Right atrium auricular region (tissue), 2 donors: ENCODE data around the gene PARVG. TPM values are rescaled to one million over a fixed set of nuclear protein-coding genes. Genes with fewer than 3 reads are reported as not detected.

ENCODE experiments used
- DNase-seq: peaks from one replicate; pipeline ENCODE4 v3.0.0-alpha.2; 2019; ENCODE audit warnings: low spot score
- H3K27ac ChIP-seq, 2 donors: fragments of 200-600 bp; sonication (generic); 1 replicate in 1 of 2; 2 replicates in 1 of 2; pipeline ENCODE4 v1.5.1; 2016 to 2019
- H3K27me3 ChIP-seq, 2 donors: fragments of 200-600 bp; sonication (generic); one replicate each; pipeline versions ENCODE4 v1.5.1 to v1.6.0; 2017 to 2019
- H3K36me3 ChIP-seq: fragments of 200-600 bp; sonication (generic); one replicate; pipeline ENCODE4 v1.5.1; 2016
- H3K4me1 ChIP-seq, 2 donors: fragments of 200-600 bp; sonication (generic); one replicate each; pipeline versions ENCODE4 v1.5.1 to v1.6.0; 2017 to 2019
- H3K4me3 ChIP-seq, 2 donors: fragments of 200-600 bp; sonication (generic); 1 replicate in 1 of 2; 2 replicates in 1 of 2; pipeline ENCODE4 v1.5.1; 2017 to 2019; ENCODE audit warnings: mild to moderate bottlenecking in 1 of 2, moderate library complexity in 1 of 2
- H3K9me3 ChIP-seq, 2 donors: fragments of 200-600 bp; sonication (generic); one replicate each; pipeline ENCODE4 v1.5.1; 2019
- total RNA-seq, 2 donors: library from RNA; depleted of rRNA; stranded (reverse); fragments of >200 nt; gene quantifications; one replicate each; pipeline ENCODE4 v1.1.0, GENCODE V29; 2016
- TF ChIP-seq, protein P1 (sequence below), 2 donors: fragments of 200-600 bp; sonication (generic); IDR thresholded peaks; one replicate each; pipeline ENCODE4 v1.5.1; 2019; ENCODE audit warnings: antibody characterized with exemption in 2 of 2

The PARVG gene
- total RNA-seq, 2 donors from 2014 or later = 2.1 to 7.2 TPM

DNA sequence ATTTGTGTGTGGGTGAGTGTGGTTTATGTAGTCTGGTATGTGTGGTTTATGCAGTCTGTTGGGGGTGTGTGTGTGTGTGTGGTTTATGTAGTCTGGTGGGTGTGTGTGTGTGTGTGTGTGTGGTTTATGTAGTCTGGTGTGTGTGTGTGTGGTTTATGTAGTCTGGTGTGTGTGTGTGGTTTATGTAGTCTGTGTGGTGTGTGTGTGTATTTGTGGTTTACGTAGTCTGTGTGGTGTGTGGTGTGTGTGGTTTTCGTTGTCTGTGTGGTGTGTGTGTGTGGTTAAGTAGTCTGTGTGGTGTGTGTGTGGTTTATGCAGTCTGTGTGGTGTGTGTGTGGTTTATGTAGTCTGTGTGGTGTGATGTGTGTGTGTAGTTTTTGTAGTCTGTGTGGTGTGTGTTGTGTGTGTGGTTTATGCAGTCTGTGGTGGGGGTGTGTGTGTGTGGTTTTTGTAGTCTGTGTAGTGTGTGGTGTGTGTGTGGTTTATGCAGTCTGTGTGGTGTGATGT, 26.2 kb upstream of the PARVG start:
- Histone ChIP-seq H3K4me3 (no peak overlapping the region), H3K27ac (no peak overlapping the region), H3K9me3 (no peaks in the 10 kb centered on the region), H3K27me3 (no peaks in the 10 kb centered on the region), H3K4me1 (no peaks in the 10 kb centered on the region), H3K36me3 (peaks cover 35% of the 10 kb centered on the region)
- DNase-seq = no peak
- TF ChIP-seq, protein P1, sequence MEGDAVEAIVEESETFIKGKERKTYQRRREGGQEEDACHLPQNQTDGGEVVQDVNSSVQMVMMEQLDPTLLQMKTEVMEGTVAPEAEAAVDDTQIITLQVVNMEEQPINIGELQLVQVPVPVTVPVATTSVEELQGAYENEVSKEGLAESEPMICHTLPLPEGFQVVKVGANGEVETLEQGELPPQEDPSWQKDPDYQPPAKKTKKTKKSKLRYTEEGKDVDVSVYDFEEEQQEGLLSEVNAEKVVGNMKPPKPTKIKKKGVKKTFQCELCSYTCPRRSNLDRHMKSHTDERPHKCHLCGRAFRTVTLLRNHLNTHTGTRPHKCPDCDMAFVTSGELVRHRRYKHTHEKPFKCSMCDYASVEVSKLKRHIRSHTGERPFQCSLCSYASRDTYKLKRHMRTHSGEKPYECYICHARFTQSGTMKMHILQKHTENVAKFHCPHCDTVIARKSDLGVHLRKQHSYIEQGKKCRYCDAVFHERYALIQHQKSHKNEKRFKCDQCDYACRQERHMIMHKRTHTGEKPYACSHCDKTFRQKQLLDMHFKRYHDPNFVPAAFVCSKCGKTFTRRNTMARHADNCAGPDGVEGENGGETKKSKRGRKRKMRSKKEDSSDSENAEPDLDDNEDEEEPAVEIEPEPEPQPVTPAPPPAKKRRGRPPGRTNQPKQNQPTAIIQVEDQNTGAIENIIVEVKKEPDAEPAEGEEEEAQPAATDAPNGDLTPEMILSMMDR (IDR thresholded peaks at IDR 0.05) = no peak

DNA sequence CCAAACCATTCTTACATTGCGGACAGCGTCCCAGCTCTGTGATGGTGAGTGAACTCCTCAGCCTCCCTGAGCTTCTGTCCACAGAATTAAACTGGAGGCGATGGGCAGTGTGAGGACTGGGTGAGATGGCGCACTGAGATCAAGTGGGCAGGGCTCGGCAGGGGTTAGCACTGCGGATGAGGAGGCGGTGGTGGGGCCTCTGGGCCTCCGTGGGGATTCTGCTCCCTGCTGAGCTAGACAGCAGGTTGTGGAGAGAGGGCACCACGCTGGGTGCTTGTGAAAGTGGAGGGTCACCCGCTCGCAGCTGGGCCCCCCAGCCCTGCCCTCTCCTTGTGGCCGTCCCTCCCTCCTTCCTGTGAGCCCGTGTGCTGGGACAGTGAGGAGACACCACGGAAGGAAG, 25.6 kb upstream of the PARVG start:
- H3K9me3 ChIP-seq = no peaks in the 10 kb centered on the region
- H3K27ac ChIP-seq = no peak overlapping the region
- no peak overlapping the region for H3K4me3 ChIP-seq
- DNase-seq = no peak
- peaks cover 39% of the 10 kb centered on the region for H3K36me3 ChIP-seq
- no peaks in the 10 kb centered on the region for H3K4me1 ChIP-seq
- TF ChIP-seq, protein P1 (IDR thresholded peaks at IDR 0.05) = no peak
- no peaks in the 10 kb centered on the region for H3K27me3 ChIP-seq

DNA sequence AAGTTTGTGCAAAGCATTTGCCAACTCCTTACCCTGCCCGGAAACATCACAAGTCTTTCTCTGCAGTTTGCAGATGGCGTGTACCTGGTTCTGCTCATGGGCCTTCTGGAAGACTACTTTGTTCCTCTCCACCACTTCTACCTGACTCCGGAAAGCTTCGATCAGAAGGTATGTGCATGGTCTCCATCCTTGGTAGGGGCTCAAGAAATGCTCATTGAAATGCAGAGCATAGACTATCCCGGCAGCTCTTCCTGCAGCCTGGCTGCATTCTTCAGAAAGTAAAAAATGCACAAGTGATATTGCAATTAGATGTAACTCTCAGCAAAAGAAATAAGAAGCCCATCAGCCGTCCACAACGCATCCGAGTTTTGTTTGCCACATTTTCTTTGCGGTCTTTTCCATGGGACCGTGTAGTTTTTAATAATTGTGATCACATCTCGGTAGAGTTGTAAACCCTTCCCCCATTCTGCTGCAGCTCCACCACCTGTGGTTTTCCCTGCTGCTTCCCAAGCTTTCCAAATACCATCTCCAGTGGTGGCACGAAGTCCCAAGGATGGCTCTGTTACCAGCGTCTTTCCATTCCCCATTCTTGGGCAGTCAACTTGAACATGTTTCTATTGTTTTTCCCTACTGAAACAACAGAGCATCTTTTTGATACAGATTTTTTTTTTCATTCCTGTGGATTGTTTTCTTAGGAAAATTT, 22.7 kb upstream of the PARVG start:
- H3K27ac ChIP-seq = no peak overlapping the region
- H3K27me3 ChIP-seq = no peaks in the 10 kb centered on the region
- TF ChIP-seq, protein P1 (IDR thresholded peaks at IDR 0.05) = no peak
- H3K9me3 ChIP-seq = no peaks in the 10 kb centered on the region
- peaks cover 27% of the 10 kb centered on the region for H3K36me3 ChIP-seq
- no peaks in the 10 kb centered on the region for H3K4me1 ChIP-seq
- no peak overlapping the region for H3K4me3 ChIP-seq
- no peak for DNase-seq

DNA sequence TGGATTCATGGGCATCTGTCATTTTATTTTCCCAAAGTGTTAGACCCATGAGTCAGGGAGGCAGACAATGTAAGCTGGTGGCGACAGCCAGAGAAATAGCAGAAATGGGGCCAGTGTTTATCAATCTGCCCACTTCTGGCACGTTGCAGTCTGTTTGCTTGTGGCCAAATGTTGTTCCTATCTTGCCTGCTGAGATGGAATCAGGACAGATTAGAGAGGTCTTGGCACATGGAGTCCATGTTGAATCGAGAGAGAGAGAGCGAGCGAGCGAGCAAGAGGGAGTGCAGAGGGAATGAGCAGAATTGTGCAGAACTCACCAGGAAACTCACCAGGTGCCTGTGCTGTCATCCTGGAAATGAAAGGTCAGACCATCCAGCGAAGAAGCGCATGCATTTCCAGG, 21.9 kb upstream of the PARVG start:
- Histone ChIP-seq H3K9me3 (no peaks in the 10 kb centered on the region), H3K27me3 (no peaks in the 10 kb centered on the region), H3K4me1 (no peaks in the 10 kb centered on the region), H3K4me3 (no peak overlapping the region), H3K27ac (no peak overlapping the region), H3K36me3 (peaks cover 27% of the 10 kb centered on the region)
- TF ChIP-seq, protein P1 (IDR thresholded peaks at IDR 0.05) = no peak
- no peak for DNase-seq

DNA sequence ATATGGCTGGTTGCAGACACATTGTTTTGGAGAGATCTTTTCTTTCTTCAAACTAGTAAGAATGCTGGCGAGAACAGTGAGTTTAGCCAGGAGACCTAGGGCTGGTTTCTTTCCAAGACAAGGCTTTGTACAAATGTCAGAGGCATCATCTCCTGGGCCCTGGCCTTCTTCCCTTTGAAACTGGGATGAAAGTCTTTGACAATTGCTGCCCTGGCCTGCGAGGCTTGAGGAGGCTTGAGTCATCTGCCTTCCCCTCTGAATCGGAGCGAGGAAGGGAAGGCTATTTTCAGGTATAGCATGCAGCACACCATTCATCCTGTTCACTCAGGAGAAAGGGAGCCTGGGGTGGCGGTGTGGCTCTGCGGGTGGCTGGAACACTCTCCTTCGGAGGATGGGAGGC, 21.5 kb upstream of the PARVG start:
- Histone ChIP-seq H3K36me3 (peaks cover 27% of the 10 kb centered on the region), H3K27ac (no peak overlapping the region)

More for the DNA sequence above, 21.5 kb upstream of the PARVG start:
- Histone ChIP-seq H3K27me3 (no peaks in the 10 kb centered on the region), H3K4me3 (no peak overlapping the region), H3K4me1 (no peaks in the 10 kb centered on the region), H3K9me3 (no peaks in the 10 kb centered on the region)
- no peak for DNase-seq
- TF ChIP-seq, protein P1 (IDR thresholded peaks at IDR 0.05) = no peak
